Right lobe of liver (tissue), 6 donors: ENCODE measurements around the gene SLC2A3. TPM values are rescaled to one million over a fixed set of nuclear protein-coding genes. Genes with fewer than 3 reads are reported as not detected.
"Not testable (repeated sequence)": the region's sequence is repeated elsewhere in the genome, so short reads cannot be mapped to it uniquely, and the experiment has no call there.

Experiments used
- ATAC-seq, 4 donors: fragments of 200-7000 bp; cut with Tn5 transposase; one replicate each; pipeline ENCODE4 v1.9.1; 2020; ENCODE audit warnings: mild to moderate bottlenecking in 4 of 4, moderate library complexity in 4 of 4
- DNase-seq, 3 donors: peaks; one replicate each; pipeline ENCODE4 v3.0.0-alpha.2; 2020
- H3K27ac ChIP-seq, 3 donors: fragments of 200-600 bp; one replicate each; pipeline ENCODE4 v1.8.0; 2022
- H3K27me3 ChIP-seq, 2 donors: fragments of 200-600 bp; one replicate each; pipeline ENCODE4 v1.8.0; 2022
- H3K36me3 ChIP-seq, 4 donors: fragments of 200-600 bp; sonication (generic) in 1 of 4; one replicate each; pipeline versions ENCODE4 v1.5.1 to v1.8.0; 2017 to 2022; ENCODE audit warnings: control low read depth in 1 of 4
- H3K4me1 ChIP-seq, 4 donors: fragments of 200-600 bp; sonication (generic) in 1 of 4; one replicate each; pipeline versions ENCODE4 v1.5.1 to v1.8.0; 2017 to 2022; ENCODE audit warnings: control low read depth in 1 of 4
- H3K4me3 ChIP-seq, 3 donors: fragments of 200-600 bp; one replicate each; pipeline ENCODE4 v1.8.0; 2022
- H3K9me3 ChIP-seq, 4 donors: fragments of 200-600 bp; sonication (generic) in 1 of 4; one replicate each; pipeline versions ENCODE4 v1.5.1 to v1.8.0; 2017 to 2022; ENCODE audit warnings: control low read depth in 1 of 4
- CTCF ChIP-seq, 4 donors: fragments of 200-600 bp in 3 of 4; fragments of 450-650 bp in 1 of 4; IDR thresholded peaks; one replicate each; pipeline versions ENCODE4 v1.5.1 to v1.8.0; 2016 to 2022; ENCODE audit warnings: antibody characterized with exemption in 4 of 4, mild to moderate bottlenecking in 2 of 4
- POLR2A ChIP-seq: fragments of 450-650 bp; IDR thresholded peaks from one replicate; pipeline ENCODE4 v1.6.1; 2017; ENCODE audit warnings: antibody characterized with exemption, mild to moderate bottlenecking
- WGBS: methylation state at CpG from one replicate; pipeline ENCODE4 v1.1.6; 2018; ENCODE audit warnings: low coverage, low lambda C conversion rate; ENCODE audit not compliant: insufficient coverage; ENCODE audit errors: missing lambda C conversion rate; 5-methylcytosine and 5-hydroxymethylcytosine counted together
- intact Hi-C, 2 donors: fragments of 100-400 bp; cut with DNase I; formaldehyde crosslinking; loops; one replicate each; pipeline versions ENCODE4 v1.11.2 to v1.14.1; 2022
- total RNA-seq, 6 experiments: library from RNA; depleted of rRNA in 2 of 6; stranded (reverse); fragments of >200 nt in 2 of 6; fragmentation: NEBNext Ultra II Directional in 3 of 6; extraction: Animal tissue kit (Norgen Biotek cat#: 25700) in 3 of 6; gene quantifications; one replicate each; pipeline versions ENCODE4 v1.1.0 to v1.2.4, GENCODE V29; 2016 to 2023
- donor health status: DM: no; HTN: yes; CAD: no.
- donor health status: DM: no; HTN: no; CAD: no.
- donor health status: DM: no; HTN: no; CAD: no.
- donor health status: DM: no; HTN: yes; CAD: no.
- donor health status: DM: no; HTN: yes; CAD: no.

The SLC2A3 gene
- total RNA-seq, 6 experiments from 2014 or later, result 6.6 to 53.5 (median 8.4) TPM

- Histone ChIP-seq H3K4me3 (no peak overlapping the region), H3K36me3 (no peaks in the 10 kb centered on the region), H3K27ac (no peak overlapping the region), H3K9me3 (no peaks in the 10 kb centered on the region), H3K27me3 (no peaks in the 10 kb centered on the region), H3K4me1 (peaks cover 0 to 6% (median 0%) of the 10 kb centered on the region in 4 donors)
- intact Hi-C loops, result no loop called here
- WGBS, result 59% methylated on average over 14 of the region's 14 CpGs
- ATAC-seq (no peak), DNase-seq (peak in 1 of 3 donors; percentile 36)
- TF ChIP-seq POLR2A (no peak), CTCF (IDR thresholded peaks at IDR 0.05) (no peak)
Observed at GRCh38 chr12:7966563-7966962, 30.6 kb upstream of the SLC2A3 start.

- H3K4me3 ChIP-seq, H3K27me3 ChIP-seq, intact Hi-C loops, H3K4me1 ChIP-seq, H3K36me3 ChIP-seq, DNase-seq, H3K27ac ChIP-seq, H3K9me3 ChIP-seq, ATAC-seq: not testable (repeated sequence)
- 77% methylated on average over 9 of the region's 9 CpGs for WGBS
Observed at GRCh38 chr12:7964669-7965068, 28.7 kb upstream of the SLC2A3 start.

- no peak for ATAC-seq
- no peaks in the 10 kb centered on the region for H3K27me3 ChIP-seq
- TF ChIP-seq CTCF (IDR thresholded peaks at IDR 0.05) (no peak), POLR2A (no peak)
- H3K36me3 ChIP-seq, result no peaks in the 10 kb centered on the region
- no peaks in the 10 kb centered on the region for H3K9me3 ChIP-seq
- DNase-seq, result no peak
- peak overlapping the region in 1 of 3 donors; percentile 26 for H3K4me3 ChIP-seq
- 72% methylated on average over 9 of the region's 12 CpGs for WGBS
- intact Hi-C loops, result no loop called here
- H3K4me1 ChIP-seq, result no peaks in the 10 kb centered on the region
- H3K27ac ChIP-seq, result peak overlapping the region; percentile 47 to 51 (median 49)
Observed at GRCh38 chr12:7961395-7962178, 25.6 kb upstream of the SLC2A3 start.

- Histone ChIP-seq H3K27me3 (no peaks in the 10 kb centered on the region), H3K9me3 (no peaks in the 10 kb centered on the region), H3K4me1 (no peaks in the 10 kb centered on the region), H3K27ac (no peak overlapping the region), H3K36me3 (no peaks in the 10 kb centered on the region), H3K4me3 (no peak overlapping the region)
- peak in 1 of 3 donors; percentile 47 for DNase-seq
- intact Hi-C loops, result no loop called here
- ATAC-seq, result peak; percentile 29 to 52 (median 40)
- 52% methylated on average over 3 of the region's 3 CpGs for WGBS
- no peak for TF ChIP-seq POLR2A
Observed at GRCh38 chr12:7959701-7960121, 23.7 kb upstream of the SLC2A3 start.

- peak in 1 of 4 donors; percentile 9 for ATAC-seq
- no peaks in the 10 kb centered on the region for H3K9me3 ChIP-seq
- intact Hi-C loops, result no loop called here
- no peak overlapping the region for H3K4me3 ChIP-seq
- no peaks in the 10 kb centered on the region for H3K27me3 ChIP-seq
- no peaks in the 10 kb centered on the region for H3K36me3 ChIP-seq
- no peaks in the 10 kb centered on the region for H3K4me1 ChIP-seq
- peak in 1 of 3 donors; percentile 12 for DNase-seq
- peak overlapping the region in 1 of 3 donors; percentile 16 for H3K27ac ChIP-seq
- WGBS, result 40% methylated on average over 1 of the region's 1 CpG
- no peak for TF ChIP-seq POLR2A
- no peak for TF ChIP-seq CTCF (IDR thresholded peaks at IDR 0.05)
Observed at GRCh38 chr12:7959278-7959677, 23.3 kb upstream of the SLC2A3 start.

- DNase-seq, result peak in 1 of 3 donors; percentile 16
- ATAC-seq, H3K4me3 ChIP-seq, intact Hi-C loops, H3K9me3 ChIP-seq, H3K36me3 ChIP-seq, H3K4me1 ChIP-seq, H3K27me3 ChIP-seq, H3K27ac ChIP-seq: not testable (repeated sequence)
- WGBS, result 86% methylated on average over 6 of the region's 19 CpGs
Observed at GRCh38 chr12:7954877-7955276, 18.9 kb upstream of the SLC2A3 start.

GRCh38 chr12:7954418-7954817, 18.4 kb upstream of the SLC2A3 start:
- H3K27ac ChIP-seq, H3K9me3 ChIP-seq, H3K4me1 ChIP-seq, H3K27me3 ChIP-seq, intact Hi-C loops, H3K36me3 ChIP-seq, ATAC-seq, DNase-seq, H3K4me3 ChIP-seq: not testable (repeated sequence)
- 29% methylated on average over 4 of the region's 10 CpGs for WGBS

- ATAC-seq, H3K4me3 ChIP-seq, H3K4me1 ChIP-seq, H3K36me3 ChIP-seq, H3K27ac ChIP-seq, H3K27me3 ChIP-seq, DNase-seq, H3K9me3 ChIP-seq, intact Hi-C loops: not testable (repeated sequence)
- 81% methylated on average over 2 of the region's 2 CpGs for WGBS
Observed at GRCh38 chr12:7953912-7954311, 17.9 kb upstream of the SLC2A3 start.
